Osteocyte (in vitro differentiated cells): ENCODE data around the gene PPP1R12B. TPM values are rescaled to one million over a fixed set of nuclear protein-coding genes. Genes with fewer than 3 reads are reported as not detected.
"Not testable (repeated sequence)": the region's sequence is repeated elsewhere in the genome, so short reads cannot be mapped to it uniquely, and the experiment has no call there.

Source experiments
- DNase-seq: peaks from one replicate; pipeline ENCODE4 v3.0.0; 2021; ENCODE audit warnings: mixed read lengths; ENCODE audit not compliant: unreplicated experiment; ENCODE audit errors: extremely low spot score
- H3K27ac Mint-ChIP-seq: one replicate; pipeline ENCODE4 v1.8.0; 2021; ENCODE audit warnings: mild to moderate bottlenecking, mixed read lengths; ENCODE audit not compliant: unreplicated experiment
- H3K27me3 Mint-ChIP-seq: one replicate; pipeline ENCODE4 v1.8.0; 2021; ENCODE audit warnings: mixed read lengths; ENCODE audit not compliant: unreplicated experiment
- H3K36me3 Mint-ChIP-seq: one replicate; pipeline ENCODE4 v1.8.0; 2021; ENCODE audit warnings: mixed read lengths; ENCODE audit not compliant: unreplicated experiment
- H3K4me1 Mint-ChIP-seq: one replicate; pipeline ENCODE4 v1.8.0; 2021; ENCODE audit warnings: mixed read lengths; ENCODE audit not compliant: unreplicated experiment
- H3K4me3 Mint-ChIP-seq: one replicate; pipeline ENCODE4 v1.8.0; 2021; ENCODE audit warnings: mild to moderate bottlenecking, moderate library complexity, mixed read lengths; ENCODE audit not compliant: unreplicated experiment
- H3K9me3 Mint-ChIP-seq: one replicate; pipeline ENCODE4 v1.8.0; 2021; ENCODE audit warnings: mixed read lengths; ENCODE audit not compliant: unreplicated experiment
- total RNA-seq: library from RNA; stranded (reverse); gene quantifications from 2 replicates; pipeline ENCODE4 v1.2.1, GENCODE V29; 2021
- TF ChIP-seq, protein P1 (sequence below): fragments of 200-600 bp; sonication (generic); IDR thresholded peaks from 2 replicates; pipeline ENCODE4 v1.5.0; 2021; ENCODE audit warnings: antibody characterized with exemption, mild to moderate bottlenecking, moderate library complexity

PPP1R12B gene
- total RNA-seq, 1 donor from 2014 or later = 14.6 TPM

DNA sequence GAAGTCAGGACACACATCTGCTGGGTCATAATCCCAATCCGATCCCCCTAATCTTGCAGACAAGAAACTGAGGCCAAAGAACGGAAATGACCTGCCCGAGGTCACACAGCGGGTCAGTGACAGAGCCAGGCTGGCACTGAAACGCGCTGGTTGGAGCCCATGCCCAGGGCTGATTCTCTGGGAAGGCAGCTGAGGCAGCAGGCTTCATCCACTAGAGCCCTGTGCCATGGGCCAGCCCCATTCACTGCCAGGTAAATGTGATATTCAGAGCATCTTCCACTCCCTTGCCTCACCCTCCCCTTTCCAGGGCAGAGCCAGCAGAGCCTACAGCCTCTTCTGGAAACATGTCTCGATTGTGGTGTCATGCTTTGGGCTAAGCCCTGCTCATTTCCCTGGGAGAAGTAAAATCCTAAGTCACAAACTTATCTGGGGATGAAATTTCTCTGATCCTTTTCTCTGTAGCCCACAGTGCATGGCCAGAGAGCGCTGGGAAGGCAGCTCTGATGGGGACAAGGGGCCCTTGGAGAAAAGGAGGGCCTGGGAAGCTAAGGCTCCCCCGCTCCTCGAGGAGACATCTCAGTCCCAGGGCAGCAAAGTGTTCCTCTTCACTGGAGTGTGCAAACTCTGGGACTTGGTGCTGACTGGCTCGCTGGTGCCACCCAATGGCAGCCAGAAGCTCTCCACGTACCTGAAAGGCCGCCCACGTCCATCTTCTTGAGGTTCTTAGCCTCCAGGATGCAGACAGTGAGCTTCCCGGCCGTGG is 251.4 kb downstream of the PPP1R12B start:
- DNase-seq = peak; percentile 90
- TF ChIP-seq, protein P1, sequence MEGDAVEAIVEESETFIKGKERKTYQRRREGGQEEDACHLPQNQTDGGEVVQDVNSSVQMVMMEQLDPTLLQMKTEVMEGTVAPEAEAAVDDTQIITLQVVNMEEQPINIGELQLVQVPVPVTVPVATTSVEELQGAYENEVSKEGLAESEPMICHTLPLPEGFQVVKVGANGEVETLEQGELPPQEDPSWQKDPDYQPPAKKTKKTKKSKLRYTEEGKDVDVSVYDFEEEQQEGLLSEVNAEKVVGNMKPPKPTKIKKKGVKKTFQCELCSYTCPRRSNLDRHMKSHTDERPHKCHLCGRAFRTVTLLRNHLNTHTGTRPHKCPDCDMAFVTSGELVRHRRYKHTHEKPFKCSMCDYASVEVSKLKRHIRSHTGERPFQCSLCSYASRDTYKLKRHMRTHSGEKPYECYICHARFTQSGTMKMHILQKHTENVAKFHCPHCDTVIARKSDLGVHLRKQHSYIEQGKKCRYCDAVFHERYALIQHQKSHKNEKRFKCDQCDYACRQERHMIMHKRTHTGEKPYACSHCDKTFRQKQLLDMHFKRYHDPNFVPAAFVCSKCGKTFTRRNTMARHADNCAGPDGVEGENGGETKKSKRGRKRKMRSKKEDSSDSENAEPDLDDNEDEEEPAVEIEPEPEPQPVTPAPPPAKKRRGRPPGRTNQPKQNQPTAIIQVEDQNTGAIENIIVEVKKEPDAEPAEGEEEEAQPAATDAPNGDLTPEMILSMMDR = peak; percentile 92
- Mint-ChIP-seq H3K4me1 (peaks cover 4% of the 10 kb centered on the region), H3K27me3 (no peaks in the 10 kb centered on the region), H3K36me3 (no peaks in the 10 kb centered on the region), H3K9me3 (no peaks in the 10 kb centered on the region), H3K4me3 (no peak overlapping the region), H3K27ac (no peak overlapping the region)

DNA sequence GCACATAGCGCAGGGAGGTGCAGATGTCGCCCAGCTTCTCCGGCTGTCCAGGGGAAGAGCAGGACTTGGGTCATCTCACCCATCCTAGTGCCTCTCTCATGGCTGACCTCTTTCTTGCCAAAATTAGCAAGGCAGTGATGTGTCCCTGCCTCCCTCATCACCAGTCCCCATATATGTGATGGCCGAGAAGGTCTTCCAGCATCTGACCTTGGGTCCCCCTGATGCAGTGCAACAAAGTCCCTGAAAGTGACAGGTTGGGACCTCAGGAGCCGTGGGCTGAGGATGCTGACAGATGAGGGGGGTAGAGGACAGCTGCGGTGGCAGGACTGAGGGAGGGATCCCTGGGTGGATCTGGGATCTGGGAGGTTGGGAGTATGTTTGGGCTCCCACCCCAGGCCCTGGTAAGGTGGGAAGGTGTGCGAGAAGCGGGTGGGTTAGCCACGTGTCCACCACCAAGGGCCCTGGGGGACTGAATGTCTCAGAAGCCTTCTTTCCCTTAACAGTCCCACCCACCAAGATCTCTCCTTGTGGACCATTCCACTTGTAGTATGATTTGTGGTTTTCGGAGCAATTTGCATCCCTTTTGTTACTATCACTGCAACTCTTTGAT is 252.0 kb downstream of the PPP1R12B start:
- TF ChIP-seq, protein P1 = no peak
- H3K4me3 Mint-ChIP-seq = no peak overlapping the region
- H3K27ac Mint-ChIP-seq = no peak overlapping the region
- H3K4me1 Mint-ChIP-seq = peaks cover 4% of the 10 kb centered on the region
- DNase-seq = no peak
- H3K36me3 Mint-ChIP-seq = no peaks in the 10 kb centered on the region
- no peaks in the 10 kb centered on the region for H3K9me3 Mint-ChIP-seq
- H3K27me3 Mint-ChIP-seq = no peaks in the 10 kb centered on the region

- no peak for DNase-seq
- H3K36me3 Mint-ChIP-seq = no peaks in the 10 kb centered on the region
- no peak overlapping the region for H3K4me3 Mint-ChIP-seq
- no peak overlapping the region for H3K27ac Mint-ChIP-seq
- H3K4me1 Mint-ChIP-seq = peaks cover 6% of the 10 kb centered on the region
- H3K27me3 Mint-ChIP-seq = no peaks in the 10 kb centered on the region
- no peaks in the 10 kb centered on the region for H3K9me3 Mint-ChIP-seq
- TF ChIP-seq, protein P1 = no peak
Observed at GRCh38 chr1:202603435-202603834, 254.9 kb downstream of the PPP1R12B start.

DNA sequence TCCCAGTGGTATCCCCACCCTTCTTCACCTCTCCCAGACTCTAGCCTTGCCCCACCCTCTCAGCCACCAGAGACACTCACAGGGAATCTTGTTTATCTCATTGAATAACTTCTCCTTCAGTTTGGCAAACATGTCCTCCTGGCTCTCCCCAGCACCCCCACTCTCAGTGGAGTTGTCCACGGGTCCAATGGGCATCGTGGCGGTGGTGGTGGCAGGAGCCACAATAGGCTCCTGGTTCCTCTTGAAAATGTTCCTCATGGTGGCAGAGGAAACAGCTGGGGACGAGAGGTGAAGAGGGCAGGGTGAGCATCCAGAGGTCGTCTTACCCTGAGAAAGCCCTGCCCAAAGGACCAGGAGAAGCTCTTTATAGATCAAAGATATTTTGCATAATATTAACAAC is 257.0 kb downstream of the PPP1R12B start:
- no peak overlapping the region for H3K27ac Mint-ChIP-seq
- TF ChIP-seq, protein P1 = no peak
- H3K36me3 Mint-ChIP-seq = no peaks in the 10 kb centered on the region
- H3K4me3 Mint-ChIP-seq = no peak overlapping the region
- H3K4me1 Mint-ChIP-seq = peaks cover 2% of the 10 kb centered on the region
- H3K9me3 Mint-ChIP-seq = no peaks in the 10 kb centered on the region
- no peak for DNase-seq
- H3K27me3 Mint-ChIP-seq = no peaks in the 10 kb centered on the region

GRCh38 chr1:202612036-202612435 is 263.5 kb downstream of the PPP1R12B start:
- not testable (repeated sequence) for H3K36me3 Mint-ChIP-seq, H3K4me3 Mint-ChIP-seq, H3K27ac Mint-ChIP-seq, H3K27me3 Mint-ChIP-seq, DNase-seq, H3K9me3 Mint-ChIP-seq
- H3K4me1 Mint-ChIP-seq = peaks cover 38% of the 10 kb centered on the region
